ENCODE measurements around the gene KIAA1755.
A peak's percentile ranks its signal among the peaks of the same experiment; 100 is the strongest.

The KIAA1755 gene

DNA sequence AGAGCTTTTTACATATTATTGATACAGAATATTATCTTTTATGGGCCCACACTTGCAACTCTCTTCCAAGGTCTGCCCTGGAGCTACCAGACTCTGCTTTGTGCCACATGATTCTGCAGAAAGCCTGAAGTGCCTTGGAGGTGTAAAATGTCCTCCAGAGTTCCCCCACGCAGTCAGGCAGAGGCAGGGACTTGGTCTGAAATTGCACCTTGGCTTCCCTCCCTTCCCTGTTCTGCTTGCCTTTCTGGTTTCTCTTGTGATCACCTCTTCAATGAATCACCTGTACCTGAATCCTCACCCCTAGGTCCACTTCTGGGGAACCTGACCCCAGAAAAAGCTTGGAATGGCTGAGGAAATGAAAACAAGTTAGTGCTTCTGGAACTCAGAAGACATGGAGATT is 52.4 kb downstream of the KIAA1755 start:
- no peak overlapping the region for H3K27ac Mint-ChIP-seq
- TF ChIP-seq, protein P1, sequence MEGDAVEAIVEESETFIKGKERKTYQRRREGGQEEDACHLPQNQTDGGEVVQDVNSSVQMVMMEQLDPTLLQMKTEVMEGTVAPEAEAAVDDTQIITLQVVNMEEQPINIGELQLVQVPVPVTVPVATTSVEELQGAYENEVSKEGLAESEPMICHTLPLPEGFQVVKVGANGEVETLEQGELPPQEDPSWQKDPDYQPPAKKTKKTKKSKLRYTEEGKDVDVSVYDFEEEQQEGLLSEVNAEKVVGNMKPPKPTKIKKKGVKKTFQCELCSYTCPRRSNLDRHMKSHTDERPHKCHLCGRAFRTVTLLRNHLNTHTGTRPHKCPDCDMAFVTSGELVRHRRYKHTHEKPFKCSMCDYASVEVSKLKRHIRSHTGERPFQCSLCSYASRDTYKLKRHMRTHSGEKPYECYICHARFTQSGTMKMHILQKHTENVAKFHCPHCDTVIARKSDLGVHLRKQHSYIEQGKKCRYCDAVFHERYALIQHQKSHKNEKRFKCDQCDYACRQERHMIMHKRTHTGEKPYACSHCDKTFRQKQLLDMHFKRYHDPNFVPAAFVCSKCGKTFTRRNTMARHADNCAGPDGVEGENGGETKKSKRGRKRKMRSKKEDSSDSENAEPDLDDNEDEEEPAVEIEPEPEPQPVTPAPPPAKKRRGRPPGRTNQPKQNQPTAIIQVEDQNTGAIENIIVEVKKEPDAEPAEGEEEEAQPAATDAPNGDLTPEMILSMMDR (IDR thresholded peaks at IDR 0.05; ENCODE audit: unreplicated experiment in 3 of 3): no peak
- peaks cover 3% of the 10 kb centered on the region for H3K27me3 Mint-ChIP-seq (ENCODE audit: low read depth)
- H3K4me3 Mint-ChIP-seq: no peak overlapping the region
- H3K4me1 Mint-ChIP-seq: peaks cover 24% of the 10 kb centered on the region
- no peaks in the 10 kb centered on the region for H3K36me3 Mint-ChIP-seq (ENCODE audit: low read depth)
- H3K9me3 Mint-ChIP-seq: peaks cover 3% of the 10 kb centered on the region

DNA sequence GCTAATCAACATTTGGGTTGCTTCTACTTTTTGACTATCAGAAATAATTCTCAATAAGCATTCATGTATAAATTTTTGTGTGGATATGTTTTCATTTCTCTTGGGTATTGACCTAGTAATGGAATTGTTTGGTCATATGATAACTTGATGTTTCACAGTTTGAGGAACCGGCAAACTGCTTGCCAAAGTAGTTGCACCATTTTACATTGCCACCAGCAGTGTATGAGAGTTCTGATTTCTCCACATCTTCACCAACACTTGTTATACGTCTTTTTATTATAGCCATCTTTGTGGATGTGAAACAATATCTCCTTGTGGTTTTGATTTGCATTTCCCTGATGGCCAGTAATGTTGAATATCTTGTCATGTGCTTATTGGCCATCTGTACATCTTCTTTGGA is 52.9 kb downstream of the KIAA1755 start:
- Mint-ChIP-seq H3K27me3 (ENCODE audit: low read depth) (peaks cover 3% of the 10 kb centered on the region), H3K27ac (no peak overlapping the region), H3K9me3 (peaks cover 3% of the 10 kb centered on the region), H3K36me3 (ENCODE audit: low read depth) (no peaks in the 10 kb centered on the region), H3K4me1 (peaks cover 24% of the 10 kb centered on the region), H3K4me3 (no peak overlapping the region)
- TF ChIP-seq, protein P1 (IDR thresholded peaks at IDR 0.05; ENCODE audit: unreplicated experiment in 3 of 3): no peak

DNA sequence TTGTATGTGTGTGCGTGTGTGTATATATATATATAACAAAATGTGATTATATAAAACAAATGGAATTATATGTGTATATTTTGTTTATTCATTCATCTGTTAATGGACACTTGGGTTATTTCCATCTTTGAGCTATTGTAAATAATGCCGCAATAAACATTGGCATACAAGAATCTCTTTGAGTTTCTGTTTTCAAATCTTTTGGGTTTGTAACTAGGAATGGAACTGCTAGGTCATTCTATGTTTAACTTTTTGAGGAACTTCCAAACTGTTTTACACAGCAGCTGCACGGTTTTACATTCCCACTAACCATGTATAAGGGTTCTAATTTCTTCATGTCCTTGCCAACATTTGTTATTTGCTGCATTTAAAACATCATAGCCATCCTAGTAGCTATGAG is 55.5 kb downstream of the KIAA1755 start:
- Mint-ChIP-seq H3K36me3 (ENCODE audit: low read depth) (no peaks in the 10 kb centered on the region), H3K27me3 (ENCODE audit: low read depth) (peaks cover 3% of the 10 kb centered on the region), H3K4me3 (no peak overlapping the region), H3K4me1 (peaks cover 24% of the 10 kb centered on the region), H3K27ac (peak overlapping the region in 1 of 3 experiments; percentile 19), H3K9me3 (peaks cover 3% of the 10 kb centered on the region)
- TF ChIP-seq, protein P1 (IDR thresholded peaks at IDR 0.05; ENCODE audit: unreplicated experiment in 3 of 3): no peak

DNA sequence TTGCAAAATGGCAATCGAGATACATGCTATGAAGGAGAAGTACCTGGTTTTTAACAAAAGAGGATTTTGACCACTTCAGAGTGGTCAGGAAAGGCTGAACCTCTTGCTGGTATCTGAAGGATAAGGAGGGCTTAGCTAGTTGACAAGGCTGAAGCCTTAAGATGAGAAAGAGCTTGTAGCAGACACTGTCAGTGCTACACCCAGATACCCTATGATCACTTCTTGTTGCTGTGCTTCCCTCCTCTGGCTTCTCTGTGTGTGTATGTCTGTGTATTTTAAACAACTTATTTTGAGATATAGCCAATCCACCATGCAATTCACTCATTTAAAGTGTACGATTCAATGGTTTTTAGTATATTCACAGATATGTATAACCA is 56.6 kb downstream of the KIAA1755 start:
- peaks cover 3% of the 10 kb centered on the region for H3K9me3 Mint-ChIP-seq
- TF ChIP-seq, protein P1 (IDR thresholded peaks at IDR 0.05; ENCODE audit: unreplicated experiment in 3 of 3): no peak
- H3K27me3 Mint-ChIP-seq (ENCODE audit: low read depth): peaks cover 3% of the 10 kb centered on the region
- no peak overlapping the region for H3K4me3 Mint-ChIP-seq
- H3K4me1 Mint-ChIP-seq: peaks cover 28% of the 10 kb centered on the region
- H3K27ac Mint-ChIP-seq: peak overlapping the region in 1 of 3 experiments; percentile 13
- H3K36me3 Mint-ChIP-seq (ENCODE audit: low read depth): no peaks in the 10 kb centered on the region

DNA sequence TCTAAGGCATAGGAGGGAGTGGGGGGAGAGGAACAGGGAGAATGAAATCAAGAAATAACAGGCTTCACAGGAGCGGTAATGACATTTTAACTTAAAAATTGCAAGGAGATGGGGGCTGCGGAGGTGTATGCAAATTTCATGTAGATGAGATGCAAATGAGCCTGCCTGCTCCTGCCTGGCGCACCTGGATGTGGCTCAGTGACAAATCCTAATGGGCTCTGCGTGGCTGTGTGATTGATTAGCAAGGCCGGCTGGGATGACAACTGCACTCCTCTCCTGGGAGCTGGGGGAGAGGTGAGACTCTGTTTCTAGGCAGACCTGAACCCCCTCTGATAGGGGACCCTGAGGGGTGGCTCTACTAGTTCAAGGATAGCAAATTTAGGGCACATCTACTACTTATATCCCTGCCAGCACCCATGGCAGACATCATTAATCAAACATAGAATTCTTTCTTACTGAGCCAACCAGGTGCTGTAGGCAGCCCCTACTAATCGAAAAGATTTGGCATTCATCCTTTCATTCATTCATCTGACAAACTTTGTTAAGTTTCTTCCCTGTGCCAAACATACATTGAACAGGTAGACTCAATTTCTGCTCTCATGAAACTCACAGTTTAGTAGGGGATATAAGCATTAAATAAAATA is 57.1 kb downstream of the KIAA1755 start:
- Mint-ChIP-seq H3K4me1 (peaks cover 28% of the 10 kb centered on the region), H3K4me3 (no peak overlapping the region), H3K36me3 (ENCODE audit: low read depth) (no peaks in the 10 kb centered on the region), H3K9me3 (peaks cover 3% of the 10 kb centered on the region), H3K27ac (peak overlapping the region in 1 of 3 experiments; percentile 13), H3K27me3 (ENCODE audit: low read depth) (peaks cover 3% of the 10 kb centered on the region)
- TF ChIP-seq, protein P1 (IDR thresholded peaks at IDR 0.05; ENCODE audit: unreplicated experiment in 3 of 3): no peak

DNA sequence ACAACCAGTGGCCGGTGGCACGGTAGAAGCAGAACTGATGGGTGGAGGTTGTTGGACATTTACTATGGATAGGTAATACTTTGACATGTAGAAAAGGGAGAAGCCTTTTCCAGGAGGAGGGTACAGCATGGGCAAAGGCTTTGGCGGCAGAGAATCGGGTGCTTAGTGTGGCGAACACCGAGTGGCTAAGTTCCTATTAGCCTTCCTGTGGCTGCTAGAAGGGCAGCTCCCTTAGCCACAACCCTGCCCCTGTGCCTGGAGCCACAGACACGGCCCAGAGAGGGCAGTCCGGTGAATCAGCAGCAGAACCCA is 57.6 kb downstream of the KIAA1755 start:
- TF ChIP-seq, protein P1 (IDR thresholded peaks at IDR 0.05; ENCODE audit: unreplicated experiment in 3 of 3): no peak
- Mint-ChIP-seq H3K27me3 (ENCODE audit: low read depth) (peaks cover 3% of the 10 kb centered on the region), H3K4me3 (no peak overlapping the region), H3K9me3 (peaks cover 3% of the 10 kb centered on the region), H3K36me3 (ENCODE audit: low read depth) (no peaks in the 10 kb centered on the region), H3K4me1 (peaks cover 28% of the 10 kb centered on the region), H3K27ac (no peak overlapping the region)
